TTC549 (cell line): ENCODE measurements around the gene GATD1.

Experiments
- FAIRE-seq: peaks from 2 replicates; lab custom pipeline; 2012; peaks lifted over from hg19 to GRCh38; lab: Jason Lieb, UNC

Gene GATD1

DNA sequence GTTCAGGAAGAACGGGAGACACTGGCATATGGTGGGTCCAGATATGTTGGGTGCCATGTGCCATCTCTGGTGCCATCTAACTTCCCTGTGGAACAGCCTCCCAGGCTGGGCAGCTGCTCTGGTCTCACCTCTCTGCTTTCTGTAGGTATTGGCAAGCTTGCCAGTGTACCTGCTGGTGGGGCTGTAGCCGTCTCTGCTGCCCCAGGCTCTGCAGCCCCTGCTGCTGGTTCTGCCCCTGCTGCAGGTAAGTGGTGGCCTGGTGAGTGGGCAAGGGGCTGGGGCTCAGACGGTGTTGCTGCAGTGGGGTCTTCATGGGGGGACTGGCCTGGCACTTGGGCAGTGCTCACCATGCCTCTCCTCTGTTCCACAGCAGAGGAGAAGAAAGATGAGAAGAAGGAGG, 35.1 kb upstream of the GATD1 start:
- FAIRE-seq = no peak

- no peak for FAIRE-seq
These were observed 34.4 kb upstream of the GATD1 start for GRCh38 chr11:811446-812245.

- FAIRE-seq = no peak
These were observed 32.8 kb upstream of the GATD1 start for GRCh38 chr11:810040-810567.

- FAIRE-seq = peak; percentile 40
These were observed 32.2 kb upstream of the GATD1 start, which contains the start of gene RPLP2 for GRCh38 chr11:809287-810039. TSS of gene RPLP2 (plus strand) at chr11:809967. CDS start at chr11:810235, 268 bp downstream.

GRCh38 chr11:808427-809286, 31.4 kb upstream of the GATD1 start:
- no peak for FAIRE-seq

GRCh38 chr11:804599-804964, 27.3 kb upstream of the GATD1 start:
- no peak for FAIRE-seq

DNA sequence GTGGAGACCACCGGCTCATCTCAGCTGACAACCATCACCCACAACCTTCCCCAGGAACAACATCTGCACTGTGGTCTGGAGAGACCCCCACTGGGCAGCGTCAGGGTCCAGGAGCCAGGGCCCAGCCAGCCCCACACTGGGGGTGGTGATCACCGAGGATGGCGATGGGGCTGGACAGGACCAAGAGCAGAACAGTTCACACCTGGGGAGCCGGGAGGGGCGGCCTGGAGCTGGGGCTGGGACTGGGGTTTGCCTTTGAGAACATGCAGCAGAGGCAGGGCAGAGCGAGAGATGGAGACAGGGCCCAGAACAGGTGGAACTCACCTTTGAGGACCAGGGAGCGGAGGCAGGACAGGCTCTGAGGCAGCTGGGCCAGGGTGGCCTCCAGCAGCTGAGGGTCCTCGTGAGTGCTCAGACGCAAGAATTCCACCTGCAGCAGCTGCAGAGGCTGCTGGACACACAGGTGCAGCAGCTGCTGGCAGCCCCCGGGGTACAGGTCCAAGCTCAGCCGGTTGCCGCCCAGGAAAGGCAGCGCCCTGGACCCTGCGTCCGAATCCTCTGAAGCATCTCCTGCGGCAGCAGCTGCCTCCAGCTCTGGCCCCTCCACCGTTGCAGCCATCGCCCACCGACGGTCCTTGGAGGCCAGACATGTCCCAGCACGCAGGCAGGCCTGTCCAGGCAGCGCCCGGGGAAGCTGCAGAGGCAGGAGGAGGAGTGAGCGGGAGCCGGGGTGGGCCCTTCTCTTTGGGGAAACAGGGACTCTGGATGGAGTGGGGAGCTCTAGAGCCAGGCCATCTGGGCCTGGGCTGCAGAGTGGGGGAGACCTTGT, 26.7 kb upstream of the GATD1 start:
- no peak for FAIRE-seq

GRCh38 chr11:803467-803742, 26.1 kb upstream of the GATD1 start:
- no peak for FAIRE-seq

DNA sequence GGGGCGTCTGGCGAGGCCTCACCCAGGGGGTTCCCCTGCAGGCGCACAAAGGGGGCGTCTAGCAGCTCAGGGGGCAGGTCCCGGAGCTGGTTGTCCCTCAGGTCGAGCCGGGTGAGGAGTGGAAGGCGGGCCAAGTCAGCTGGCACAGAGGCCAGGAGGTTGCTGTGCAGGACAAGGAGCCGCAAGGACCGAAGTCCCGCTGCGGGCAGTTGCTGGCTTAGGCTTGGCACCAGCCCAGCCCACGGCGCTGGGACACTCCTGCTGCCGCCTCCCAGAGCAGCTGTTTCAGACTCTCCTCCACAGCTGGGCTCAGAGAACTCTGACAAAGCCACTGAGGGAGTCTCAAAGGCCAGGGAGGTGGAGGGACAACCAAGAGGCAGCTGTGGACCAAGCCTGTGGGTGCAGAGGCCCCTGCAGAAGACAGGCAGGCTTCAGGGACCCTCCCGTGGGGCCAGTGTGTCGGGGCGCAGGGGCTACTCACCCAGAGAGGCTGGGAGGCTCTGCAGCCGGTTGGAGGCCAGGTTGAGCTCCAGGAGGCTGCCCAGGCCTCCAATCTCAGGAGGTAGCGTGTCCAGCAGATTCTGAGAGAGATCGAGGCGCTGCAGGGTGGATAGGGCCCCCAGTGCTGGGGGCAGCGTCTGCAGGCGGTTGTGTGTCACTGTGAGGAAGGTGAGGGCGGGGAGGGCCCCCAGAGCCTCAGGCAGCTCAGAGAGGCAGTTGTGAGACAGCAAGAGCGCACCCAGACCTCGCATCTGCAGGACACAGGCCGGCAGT, 25.6 kb upstream of the GATD1 start:
- no peak for FAIRE-seq

- no peak for FAIRE-seq
These were observed 24.8 kb upstream of the GATD1 start for GRCh38 chr11:802018-802617.

- no peak for FAIRE-seq
These were observed 24.0 kb upstream of the GATD1 start for GRCh38 chr11:801097-801780.

- FAIRE-seq = no peak
These were observed 23.2 kb upstream of the GATD1 start for GRCh38 chr11:800473-800872.

- FAIRE-seq = no peak
These were observed 22.5 kb upstream of the GATD1 start for GRCh38 chr11:799641-800316.

GRCh38 chr11:798093-798713, 20.9 kb upstream of the GATD1 start, which contains the start of gene SLC25A22:
TSS of gene SLC25A22 (minus strand) at chr11:798281. CDS start at chr11:795006, 3,275 bp downstream.
- no peak for FAIRE-seq

DNA sequence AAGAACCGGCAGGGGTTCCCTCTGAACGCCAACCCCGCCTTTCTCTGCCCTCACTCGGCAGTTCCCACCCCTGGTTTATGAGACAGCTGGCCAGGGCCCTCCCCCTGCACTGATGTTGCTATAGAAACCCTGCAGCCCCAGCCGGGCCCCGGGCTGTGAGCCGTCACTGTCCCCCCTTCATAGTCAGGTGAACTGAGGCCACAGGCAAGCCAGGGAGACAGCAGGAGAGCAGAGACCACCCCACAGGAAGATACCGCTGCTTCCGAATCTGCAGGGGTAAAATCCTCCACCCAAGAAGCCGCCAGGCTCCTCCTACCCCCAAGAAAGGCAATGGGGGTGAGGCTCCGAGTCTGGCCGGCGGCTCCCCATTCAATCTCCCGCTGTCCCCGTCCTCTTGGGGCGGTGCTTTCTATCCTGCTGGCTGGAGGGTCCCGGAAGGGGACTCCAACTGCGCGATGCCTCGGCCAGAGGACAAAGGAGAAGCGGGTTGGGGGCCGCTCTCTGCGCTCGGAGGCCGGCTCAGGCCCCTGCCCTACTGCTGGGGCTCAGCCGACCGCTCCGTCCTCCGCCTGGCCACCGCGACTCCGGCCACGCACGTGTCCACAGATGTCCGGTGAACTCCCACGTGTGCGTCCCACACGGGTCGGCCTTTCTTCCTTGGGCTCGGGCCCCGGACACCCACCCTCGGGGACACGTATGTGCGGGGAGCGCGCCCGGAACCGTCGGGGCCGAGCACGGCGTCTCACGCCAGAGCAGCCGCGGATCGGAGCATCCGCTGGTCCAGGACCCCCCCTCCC, 20.2 kb upstream of the GATD1 start:
- no peak for FAIRE-seq

- no peak for FAIRE-seq
These were observed 19.4 kb upstream of the GATD1 start for GRCh38 chr11:796565-797295.
